ENCODE data around the gene NSUN5.
"Not testable (repeated sequence)": the region's sequence is repeated elsewhere in the genome, so short reads cannot be mapped to it uniquely, and the experiment has no call there.

NSUN5 gene

GRCh38 chr7:73340514-73340913 lies 31.9 kb upstream of the NSUN5 start:
- FAIRE-seq (no peak), DNase-seq (ENCODE audit: insufficient read length, low spot score) (no peak)
- TF ChIP-seq CTCF (IDR thresholded peaks at IDR 0.05; ENCODE audit: insufficient read depth, missing control alignments) = no peak

- DNase-seq (ENCODE audit: insufficient read length, low spot score) (no peak), FAIRE-seq (no peak)
- TF ChIP-seq CTCF (IDR thresholded peaks at IDR 0.05; ENCODE audit: insufficient read depth, missing control alignments) = no peak
Measured at GRCh38 chr7:73338321-73338720, 29.7 kb upstream of the NSUN5 start.

- DNase-seq (ENCODE audit: insufficient read length, low spot score) (no peak), FAIRE-seq (no peak)
- no peak for TF ChIP-seq CTCF (IDR thresholded peaks at IDR 0.05; ENCODE audit: insufficient read depth, missing control alignments)
Measured at GRCh38 chr7:73332447-73332846, 23.8 kb upstream of the NSUN5 start.

GRCh38 chr7:73330772-73331171 lies 22.1 kb upstream of the NSUN5 start:
- TF ChIP-seq CTCF (IDR thresholded peaks at IDR 0.05; ENCODE audit: insufficient read depth, missing control alignments) = no peak
- no peak for DNase-seq (ENCODE audit: insufficient read length, low spot score)
- FAIRE-seq = no peak

- no peak for TF ChIP-seq CTCF (IDR thresholded peaks at IDR 0.05; ENCODE audit: insufficient read depth, missing control alignments)
- no peak for DNase-seq (ENCODE audit: insufficient read length, low spot score)
- FAIRE-seq = no peak
Measured at GRCh38 chr7:73329861-73330581, 21.4 kb upstream of the NSUN5 start.

GRCh38 chr7:73328696-73329095 lies 20.1 kb upstream of the NSUN5 start:
- DNase-seq (ENCODE audit: insufficient read length, low spot score) = no peak
- no peak for FAIRE-seq
- TF ChIP-seq CTCF (IDR thresholded peaks at IDR 0.05; ENCODE audit: insufficient read depth, missing control alignments) = no peak

- not testable (repeated sequence) for FAIRE-seq; DNase-seq (ENCODE audit: insufficient read length, low spot score)
Measured at GRCh38 chr7:73327922-73328321, 19.3 kb upstream of the NSUN5 start, which contains the start of the genes FKBP6 and TRIM50. Gene FKBP6 (plus strand): TSS chr7:73328161. CDS start chr7:73328429, 268 bp downstream. Gene TRIM50 (minus strand): TSS chr7:73328082. CDS start chr7:73324787, 3,295 bp downstream.

GRCh38 chr7:73327449-73327848 lies 18.8 kb upstream of the NSUN5 start:
- not testable (repeated sequence) for FAIRE-seq; DNase-seq (ENCODE audit: insufficient read length, low spot score)

- FAIRE-seq = not testable (repeated sequence)
Measured at GRCh38 chr7:73325424-73325823, 16.8 kb upstream of the NSUN5 start.

More at GRCh38 chr7:73325424-73325823, 16.8 kb upstream of the NSUN5 start:
- not testable (repeated sequence) for DNase-seq (ENCODE audit: insufficient read length, low spot score)

Data from D721Med (cell line).